HG03469 (cell line): ENCODE data around the gene HADH.

Source experiments
- ATAC-seq: cut with Tn5 transposase; IDR thresholded peaks from one replicate; pipeline ENCODE4 v1.9.1; 2021; ENCODE audit warnings: mild to moderate bottlenecking, moderate library complexity, moderate number of reproducible peaks; ENCODE audit not compliant: unreplicated experiment

The HADH gene

DNA sequence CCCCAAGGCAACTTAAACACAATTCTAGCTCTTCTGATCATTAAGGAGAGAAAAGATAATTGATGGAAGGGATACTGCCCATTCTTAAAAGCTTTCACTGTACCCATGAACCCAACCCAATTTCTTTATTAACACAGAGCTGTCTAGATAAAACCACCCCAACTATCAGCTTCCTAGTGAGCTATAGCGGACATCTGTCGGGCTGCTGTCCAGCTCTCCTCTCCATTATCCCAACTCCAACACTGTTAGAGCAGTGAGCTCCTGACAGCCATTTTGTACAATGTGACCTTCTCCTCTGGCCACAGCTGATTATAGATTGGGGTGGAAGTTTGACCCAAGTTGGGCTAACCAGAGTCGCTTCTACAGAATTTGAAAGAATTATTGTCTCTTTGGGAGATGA is 66.1 kb downstream of the HADH start:
- no peak for ATAC-seq

DNA sequence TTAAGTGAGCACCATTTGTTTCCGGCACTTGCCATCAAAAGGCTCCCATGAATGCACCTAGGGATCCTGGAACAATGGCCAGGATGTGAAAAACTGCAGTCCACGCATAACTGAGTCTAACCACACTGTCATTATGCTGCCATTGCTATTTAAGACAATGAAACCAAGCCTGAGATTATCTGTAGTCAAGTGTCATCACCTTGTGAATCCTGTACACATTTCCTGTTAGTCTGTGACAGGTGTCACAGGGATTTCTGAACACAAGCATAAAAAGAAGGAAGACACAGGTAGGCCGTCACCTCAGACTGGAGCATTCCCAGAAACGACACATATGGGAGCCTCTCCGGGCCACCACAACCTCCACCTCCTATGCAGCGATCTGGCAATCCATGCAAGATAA is 66.7 kb downstream of the HADH start:
- no peak for ATAC-seq

DNA sequence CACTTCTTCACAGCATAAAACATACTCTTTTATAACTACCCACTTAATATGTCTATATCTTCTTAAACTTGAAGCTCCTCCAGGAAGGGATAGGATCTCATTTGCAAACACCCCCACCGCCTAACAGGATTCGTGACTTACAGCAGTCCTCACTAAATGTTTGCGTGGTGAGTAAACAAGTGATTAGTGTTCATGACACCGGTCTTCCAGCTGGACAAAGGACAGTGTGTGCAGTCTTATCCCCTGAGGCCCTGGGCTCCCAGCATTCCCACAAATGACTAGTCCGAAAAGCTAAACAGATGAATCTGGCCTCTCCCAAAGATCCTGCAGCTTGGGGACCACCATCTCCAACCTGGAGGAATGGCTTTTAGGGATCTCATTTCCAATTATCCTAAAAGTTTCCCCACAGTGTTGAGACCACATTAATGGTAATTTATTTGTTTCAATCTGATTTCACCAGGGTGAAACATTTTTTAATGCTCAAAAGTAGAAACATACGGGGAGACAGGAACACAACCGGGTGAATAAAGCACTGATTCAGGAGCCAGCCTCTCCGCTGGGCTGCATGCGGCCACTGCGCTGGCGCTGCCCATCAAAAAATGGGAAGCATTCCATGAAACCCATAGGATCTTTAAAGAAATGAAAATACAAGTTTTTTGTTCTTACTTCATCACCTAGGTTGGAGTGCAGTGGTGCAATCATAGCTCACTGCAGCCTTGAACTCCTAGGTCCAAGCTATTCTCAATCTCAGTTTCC is 69.2 kb downstream of the HADH start:
- no peak for ATAC-seq

DNA sequence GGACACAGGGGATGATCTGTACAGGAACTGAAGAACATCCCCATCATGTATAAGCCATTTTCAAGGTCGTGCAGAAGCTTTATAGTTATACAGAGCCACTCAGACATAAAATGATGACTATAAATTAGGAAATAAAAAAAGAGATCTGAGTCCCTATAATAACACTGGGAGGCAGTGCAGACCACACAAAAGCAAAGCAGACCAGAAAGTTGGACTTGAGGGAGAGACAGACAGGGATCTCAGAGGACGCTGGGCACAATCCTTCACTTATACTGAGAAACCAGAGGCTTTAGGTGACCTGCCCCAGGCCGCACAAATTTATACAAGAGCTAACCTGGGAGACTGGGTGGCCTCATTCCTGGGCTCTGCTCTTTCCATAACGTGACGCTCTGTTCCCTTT is 70.5 kb downstream of the HADH start:
- no peak for ATAC-seq

DNA sequence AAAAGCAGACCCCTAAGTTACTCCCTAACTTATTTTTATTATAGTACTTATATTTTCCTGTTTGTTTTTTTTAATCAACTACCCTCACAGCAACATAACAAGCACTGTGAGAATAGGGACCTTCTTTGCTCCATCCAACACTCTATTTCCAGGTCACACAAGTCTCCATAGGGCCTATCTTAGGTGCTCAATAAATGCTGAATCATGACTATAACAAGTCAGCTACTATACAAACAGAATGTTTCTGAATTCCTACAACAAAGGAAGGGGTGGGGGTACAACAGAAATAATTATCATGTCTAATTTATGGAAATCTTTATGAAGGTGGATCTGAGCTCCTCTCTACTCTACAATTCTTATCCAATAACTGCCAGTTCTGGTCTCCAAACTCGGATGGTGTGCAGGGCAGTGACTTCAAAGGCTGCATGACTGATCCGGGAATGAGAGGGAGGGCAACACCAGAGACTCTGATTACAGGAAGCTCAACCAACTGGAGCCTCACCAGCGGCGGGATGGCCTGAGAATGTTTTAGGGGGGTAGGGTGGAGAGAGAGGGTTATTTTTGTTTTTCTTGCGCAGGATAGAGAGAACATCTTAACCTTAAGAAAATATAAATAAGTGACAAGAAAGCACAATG is 71.1 kb downstream of the HADH start:
- ATAC-seq: no peak

DNA sequence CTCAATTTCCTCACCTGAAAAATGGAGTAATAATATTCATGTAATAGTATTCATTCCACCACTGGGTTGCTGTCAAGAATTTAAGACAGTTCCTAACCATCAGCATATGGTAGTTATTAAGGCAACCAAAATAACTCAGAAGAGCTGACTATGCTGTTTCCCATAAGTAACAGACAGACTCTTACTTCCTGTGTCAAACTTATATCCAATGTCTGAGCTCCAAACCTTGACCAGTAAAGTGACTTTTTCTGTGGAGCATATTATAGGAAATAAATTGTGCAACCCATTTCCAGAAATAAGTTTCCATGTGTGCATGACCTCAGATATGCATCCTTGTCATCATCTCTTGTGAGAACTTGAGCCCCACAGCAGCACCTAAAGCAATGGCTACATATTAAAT is 78.8 kb downstream of the HADH start:
- ATAC-seq: no peak

DNA sequence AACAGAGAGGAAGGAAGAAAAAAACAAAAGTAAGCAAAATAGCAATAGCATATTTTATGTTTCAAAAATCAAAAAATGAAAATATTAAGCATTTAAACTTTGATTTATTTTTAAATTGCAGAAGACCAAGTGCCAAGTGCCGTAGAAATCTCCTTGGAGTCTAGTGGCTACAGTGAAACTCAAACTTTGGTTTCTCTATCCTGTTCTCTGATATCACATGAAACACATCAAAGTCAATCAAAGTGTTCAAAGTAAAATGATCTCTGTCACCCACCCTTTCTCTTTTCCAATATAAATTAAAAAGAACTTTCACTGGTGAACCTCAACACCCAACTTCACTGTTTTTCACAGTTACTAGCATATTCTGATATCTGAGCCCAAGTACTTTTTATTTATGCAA is 81.1 kb downstream of the HADH start:
- no peak for ATAC-seq

DNA sequence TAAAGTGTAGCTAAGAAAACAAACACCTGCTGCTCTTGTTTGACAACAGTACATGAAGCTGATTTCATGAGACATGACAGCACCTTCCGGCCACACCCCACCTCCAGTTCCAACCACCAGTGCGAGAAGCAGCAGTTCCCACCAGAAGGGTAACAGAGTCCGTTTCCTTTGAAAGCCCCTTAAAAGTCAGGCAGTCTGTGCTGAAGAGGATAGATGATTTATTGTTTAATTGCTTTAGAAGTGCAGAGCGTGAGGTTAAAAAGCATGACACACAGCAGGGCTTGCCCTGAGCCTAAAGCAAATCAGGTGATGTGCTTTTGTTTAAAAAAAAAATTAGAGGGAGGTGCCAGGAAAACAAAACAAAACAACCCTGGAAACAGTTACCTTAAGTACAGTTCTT is 82.6 kb downstream of the HADH start:
- no peak for ATAC-seq

DNA sequence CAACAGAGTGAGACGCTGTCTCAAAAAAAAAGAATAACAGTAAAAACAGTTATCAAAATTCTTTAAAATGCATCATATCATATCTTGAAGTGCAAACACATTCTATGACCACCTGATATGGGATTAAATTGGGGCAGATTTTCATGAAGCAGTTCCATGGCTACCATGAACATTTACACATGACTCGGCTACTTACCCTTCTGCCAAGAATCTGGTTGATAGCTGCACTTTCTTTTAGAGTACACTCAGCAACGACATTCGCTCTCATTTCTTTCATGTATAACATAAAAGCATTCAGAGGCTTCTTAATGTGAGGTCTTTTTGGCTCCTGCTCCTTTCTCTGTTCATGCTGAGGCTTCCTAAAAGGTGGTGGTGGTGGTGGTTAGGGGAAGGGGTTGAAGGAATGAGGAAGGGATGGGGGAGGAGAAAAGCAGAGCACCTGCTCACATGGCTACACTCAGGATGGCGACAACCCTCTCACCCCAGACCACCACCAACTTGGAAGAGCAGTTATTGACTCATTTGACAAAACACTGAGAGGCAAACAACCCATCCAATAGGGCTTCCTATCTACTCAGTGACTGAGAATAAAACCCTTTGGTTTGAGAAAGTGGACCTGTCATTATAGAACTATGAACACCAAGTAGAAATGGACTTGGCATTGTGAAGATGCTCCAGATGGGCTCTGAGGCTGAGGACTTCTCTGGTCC is 88.5 kb downstream of the HADH start:
- ATAC-seq: no peak

DNA sequence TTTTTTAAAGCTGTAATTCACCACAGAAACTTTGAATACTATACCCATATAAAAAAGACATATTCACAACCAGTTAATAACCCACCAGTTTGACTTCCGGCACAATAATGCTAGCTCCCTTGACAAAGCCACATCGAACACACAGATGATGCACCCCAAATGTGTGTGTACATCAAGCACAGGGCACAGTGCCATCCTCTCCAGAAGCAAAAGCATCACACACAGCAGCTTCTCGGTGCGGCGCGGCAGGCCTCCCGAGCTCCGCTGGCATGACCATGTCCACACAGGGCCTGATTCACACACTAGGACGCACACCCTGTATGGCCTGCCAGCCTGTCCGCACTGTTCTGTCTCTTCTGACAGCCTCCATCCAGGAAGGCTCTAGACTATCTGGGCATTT is 91.1 kb downstream of the HADH start:
- ATAC-seq: no peak

DNA sequence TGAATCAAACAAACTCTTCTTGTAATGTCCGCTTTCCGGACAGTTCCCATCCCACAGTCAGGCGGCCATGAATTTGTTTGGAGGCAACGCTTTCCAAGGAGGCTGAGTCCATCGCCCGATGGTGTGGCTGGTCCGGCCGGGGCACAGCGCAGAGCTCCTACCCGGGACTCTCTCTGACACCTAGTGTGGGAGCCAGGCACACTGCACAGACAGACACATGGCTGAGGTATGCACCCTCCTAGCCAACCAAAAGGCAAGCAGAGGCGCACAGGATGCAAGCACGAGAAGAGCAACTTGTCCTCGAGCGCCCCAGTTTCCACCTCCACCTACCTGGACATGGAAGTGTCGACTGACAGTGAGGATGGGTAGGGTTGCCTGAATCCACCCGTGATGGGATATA is 91.6 kb downstream of the HADH start:
- no peak for ATAC-seq
